PC-3 (cell line): Measurements from ENCODE around the gene RFESD.

Experiments used
- CTCF ChIP-seq: fragments of 300-600 bp; sonication (generic); conservative IDR thresholded peaks from 2 replicates; pipeline ENCODE4 v1.5.1; 2017; ENCODE audit warnings: antibody characterized with exemption, low read depth, mild to moderate bottlenecking, low read length
- EZH2 ChIP-seq: fragments of 300-600 bp; sonication (generic); IDR thresholded peaks from one replicate; pipeline ENCODE4 v1.6.1; 2017; ENCODE audit warnings: antibody characterized with exemption, mild to moderate bottlenecking, low read length; ENCODE audit not compliant: unreplicated experiment

DNA sequence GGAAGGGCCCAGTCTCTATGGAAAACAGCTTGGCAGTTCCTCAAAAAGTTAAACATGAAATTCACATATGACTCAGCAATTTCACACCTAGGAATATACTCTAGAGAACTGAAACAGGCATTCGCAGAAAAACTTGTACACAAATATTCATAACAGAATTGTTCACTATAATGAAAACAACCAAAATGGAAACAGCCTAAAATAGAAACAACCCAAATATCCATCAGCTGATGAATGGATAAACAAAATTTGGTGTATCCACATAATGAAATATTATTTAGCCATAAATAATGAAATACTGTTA is 31.5 kb upstream of the RFESD start:
- TF ChIP-seq CTCF (no peak), EZH2 (no peak)
